GM12892 (cell line): ENCODE results near the gene ABCB9.

Source experiments
- DNase-seq: peaks from one replicate; pipeline ENCODE4 v3.0.0; 2011; ENCODE audit not compliant: insufficient read length
- FAIRE-seq: peaks from 2 replicates; lab custom pipeline; 2011; peaks lifted over from hg19 to GRCh38; lab: Jason Lieb, UNC
- POLR2A ChIP-seq: IDR thresholded peaks from 2 replicates; pipeline ENCODE4 v1.6.1; 2011; ENCODE audit warnings: low read depth, low read length, control low read depth
- POLR2AphosphoS5 ChIP-seq: IDR thresholded peaks from 2 replicates; pipeline ENCODE4 v1.6.1; 2011; ENCODE audit warnings: low read depth, low read length, control low read depth
- TAF1 ChIP-seq: IDR thresholded peaks from 2 replicates; pipeline ENCODE4 v1.6.1; 2011; ENCODE audit warnings: low read depth, mild to moderate bottlenecking, control low read depth, low read length, borderline replicate concordance

The ABCB9 gene

GRCh38 chr12:122966743-122967550 lies 684 bp upstream of the ABCB9 start:
- TF ChIP-seq POLR2A (no peak), POLR2AphosphoS5 (no peak), TAF1 (no peak)
- DNase-seq (no peak), FAIRE-seq (no peak)

DNA sequence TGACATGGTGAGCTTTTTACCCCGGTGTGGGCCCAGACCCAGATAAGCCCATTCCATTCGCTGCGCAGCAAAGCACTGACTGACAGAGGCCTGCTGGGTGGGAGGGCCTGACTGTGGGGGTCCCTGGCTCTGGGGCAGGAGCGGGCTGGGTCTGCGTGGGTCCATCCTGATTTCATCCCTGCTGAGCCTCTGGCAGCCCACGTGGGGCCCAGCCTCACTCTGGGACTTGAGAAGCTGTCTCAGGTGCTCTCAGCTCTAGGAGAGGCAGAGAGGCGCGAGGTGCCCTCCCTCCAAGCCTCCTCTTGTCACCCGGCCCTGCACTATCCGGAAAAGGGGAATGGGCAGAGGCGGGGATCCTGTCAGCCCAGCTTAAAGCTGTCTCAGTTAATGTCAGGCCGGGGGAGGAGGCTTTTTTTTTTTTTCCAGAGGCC lies 927 bp downstream of the ABCB9 start:
- no peak for TF ChIP-seq TAF1
- TF ChIP-seq POLR2AphosphoS5: no peak
- TF ChIP-seq POLR2A: no peak
- no peak for FAIRE-seq
- no peak for DNase-seq

DNA sequence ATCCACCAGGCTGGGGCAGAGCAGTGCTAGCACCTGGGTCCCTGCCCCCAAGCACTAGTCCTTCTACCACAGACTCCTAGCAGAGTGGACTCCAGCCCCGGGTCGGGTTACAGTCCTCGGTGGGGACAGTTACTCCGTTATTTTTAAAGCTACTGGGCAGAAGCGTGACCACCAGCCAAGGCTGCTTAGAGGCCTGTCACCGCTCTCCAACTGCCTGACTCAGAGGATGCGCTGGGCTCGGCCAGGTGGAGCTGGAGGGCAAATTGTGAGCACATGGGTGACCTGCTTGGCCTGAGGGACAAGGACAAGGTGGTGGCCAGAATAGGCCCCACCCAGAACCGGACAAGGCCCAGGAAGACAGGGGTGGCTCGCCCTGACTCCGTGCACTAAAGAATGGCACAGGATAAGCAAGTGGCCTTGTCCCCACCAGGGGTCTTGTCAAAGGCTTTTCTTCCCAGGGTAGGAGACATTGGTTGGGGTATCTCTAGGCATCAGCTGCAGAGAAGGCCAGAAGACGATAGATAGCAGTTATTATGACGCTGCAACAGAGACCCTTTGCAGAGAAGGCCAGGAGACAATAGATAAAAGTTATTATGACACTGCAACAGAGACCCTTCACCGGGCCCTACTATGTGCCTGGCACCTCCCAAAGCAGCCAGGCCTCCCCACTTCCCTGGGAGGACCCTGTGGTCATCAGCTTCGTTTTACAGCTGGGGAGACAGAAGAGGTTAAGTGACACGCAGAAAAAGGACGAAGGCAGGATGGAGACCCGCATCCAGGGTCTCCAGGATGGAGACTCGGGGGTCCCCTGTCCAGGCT lies 1.6 kb downstream of the ABCB9 start:
- FAIRE-seq: no peak
- TF ChIP-seq TAF1 (no peak), POLR2A (no peak), POLR2AphosphoS5 (no peak)
- no peak for DNase-seq

- no peak for FAIRE-seq
Observed at GRCh38 chr12:122963941-122964265, 2.4 kb downstream of the ABCB9 start.

DNA sequence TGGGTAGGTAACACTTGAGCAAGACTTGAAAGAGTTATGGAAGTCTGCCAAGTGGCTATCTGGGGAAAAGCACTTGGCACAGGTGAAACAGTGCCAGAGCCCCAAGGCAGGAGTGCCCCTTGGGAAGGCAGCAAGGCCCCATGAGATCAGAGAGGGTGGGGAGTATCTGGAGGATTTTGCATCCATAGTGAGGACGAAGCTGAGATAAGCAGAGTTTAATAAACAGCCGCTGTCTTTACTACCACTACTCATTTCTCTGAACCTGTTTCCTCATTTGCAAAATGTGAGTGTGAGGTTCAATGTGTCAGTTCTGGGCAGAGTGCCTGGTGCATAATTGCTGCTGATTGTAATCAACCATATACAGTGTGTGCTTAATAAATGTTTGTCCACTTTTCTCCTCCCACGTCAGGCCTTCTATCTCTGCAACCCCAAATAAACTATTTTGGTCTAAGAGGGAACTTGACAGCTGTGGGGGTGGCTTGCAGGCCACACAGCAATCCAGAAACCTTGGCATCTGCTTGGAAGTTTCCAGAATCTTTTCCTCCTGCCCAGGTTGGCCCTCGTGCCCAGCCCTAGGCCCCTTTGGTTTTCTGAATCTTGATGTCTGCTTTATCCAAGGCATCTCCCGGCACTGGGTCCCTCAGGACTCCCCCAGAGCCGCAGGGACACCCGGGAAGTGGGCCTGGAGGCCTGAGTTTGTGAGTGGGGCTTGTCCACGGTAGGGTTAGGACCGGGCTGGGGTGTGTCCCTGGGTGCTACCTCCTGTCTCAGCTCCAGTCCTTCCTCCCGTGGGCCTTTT lies 4.5 kb downstream of the ABCB9 start:
- DNase-seq (no peak), FAIRE-seq (no peak)
- TF ChIP-seq POLR2AphosphoS5: no peak
- no peak for TF ChIP-seq TAF1
- TF ChIP-seq POLR2A: no peak

More at GRCh38 chr12:122963941-122964265, 2.4 kb downstream of the ABCB9 start:
- TF ChIP-seq POLR2A (no peak), TAF1 (no peak), POLR2AphosphoS5 (no peak)
- no peak for DNase-seq

GRCh38 chr12:122960193-122960569 lies 6.1 kb downstream of the ABCB9 start:
- FAIRE-seq (no peak), DNase-seq (no peak)
- TF ChIP-seq POLR2AphosphoS5: no peak
- no peak for TF ChIP-seq POLR2A
- no peak for TF ChIP-seq TAF1

GRCh38 chr12:122959566-122960192 lies 6.6 kb downstream of the ABCB9 start:
- FAIRE-seq (no peak), DNase-seq (no peak)
- TF ChIP-seq POLR2AphosphoS5: no peak
- TF ChIP-seq POLR2A: no peak
- TF ChIP-seq TAF1: no peak

GRCh38 chr12:122958198-122958888 lies 7.9 kb downstream of the ABCB9 start:
- FAIRE-seq (no peak), DNase-seq (no peak)
- no peak for TF ChIP-seq POLR2AphosphoS5
- no peak for TF ChIP-seq POLR2A
- no peak for TF ChIP-seq TAF1

DNA sequence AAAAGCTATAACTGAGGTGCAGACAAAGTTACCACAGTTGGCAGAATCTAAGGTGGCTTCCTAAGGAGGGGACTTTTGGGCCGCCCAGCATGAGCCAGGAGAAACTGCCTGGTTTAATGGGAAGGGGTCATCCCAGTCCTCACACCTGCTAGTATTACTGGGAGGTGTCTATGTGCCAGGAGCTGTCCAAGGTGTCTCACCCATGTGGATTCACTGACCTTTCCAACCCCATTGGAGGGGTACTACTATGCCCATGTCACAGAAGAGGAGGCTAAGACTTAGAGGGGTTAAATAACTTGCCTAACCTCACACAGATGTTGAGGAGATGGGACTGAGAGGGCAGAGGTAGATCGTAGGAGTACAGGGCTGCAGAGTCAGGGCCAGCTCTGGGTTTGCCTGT lies 10.2 kb downstream of the ABCB9 start:
- no peak for DNase-seq
- no peak for TF ChIP-seq POLR2AphosphoS5
- TF ChIP-seq POLR2A: no peak
- TF ChIP-seq TAF1: no peak
- no peak for FAIRE-seq

- TF ChIP-seq POLR2A (no peak), POLR2AphosphoS5 (no peak), TAF1 (no peak)
Observed at GRCh38 chr12:122955156-122955555, 11.1 kb downstream of the ABCB9 start.

More at GRCh38 chr12:122955156-122955555, 11.1 kb downstream of the ABCB9 start:
- no peak for DNase-seq
- FAIRE-seq: no peak
